ENCODE data around the gene TMEM80.

GRCh38 chr11:708511-708910 is 12.9 kb downstream of the TMEM80 start:
- TF ChIP-seq NFRKB (IDR thresholded peaks at IDR 0.05) (no peak), TARDBP (IDR thresholded peaks at IDR 0.05) (no peak), FOXM1 (IDR thresholded peaks at IDR 0.05; ENCODE audit: borderline replicate concordance) (no peak), SUZ12 (IDR thresholded peaks at IDR 0.05) (no peak)
- TF ChIP-seq, protein P1, sequence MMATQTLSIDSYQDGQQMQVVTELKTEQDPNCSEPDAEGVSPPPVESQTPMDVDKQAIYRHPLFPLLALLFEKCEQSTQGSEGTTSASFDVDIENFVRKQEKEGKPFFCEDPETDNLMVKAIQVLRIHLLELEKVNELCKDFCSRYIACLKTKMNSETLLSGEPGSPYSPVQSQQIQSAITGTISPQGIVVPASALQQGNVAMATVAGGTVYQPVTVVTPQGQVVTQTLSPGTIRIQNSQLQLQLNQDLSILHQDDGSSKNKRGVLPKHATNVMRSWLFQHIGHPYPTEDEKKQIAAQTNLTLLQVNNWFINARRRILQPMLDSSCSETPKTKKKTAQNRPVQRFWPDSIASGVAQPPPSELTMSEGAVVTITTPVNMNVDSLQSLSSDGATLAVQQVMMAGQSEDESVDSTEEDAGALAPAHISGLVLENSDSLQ (IDR thresholded peaks at IDR 0.05): no peak
